HG03521 (cell line): ENCODE results near the gene ARPP21.
"Not testable (repeated sequence)": the region's sequence is repeated elsewhere in the genome, so short reads cannot be mapped to it uniquely, and the experiment has no call there.

Source experiments
- ATAC-seq: cut with Tn5 transposase; IDR thresholded peaks from one replicate; pipeline ENCODE4 v1.9.1; 2021; ENCODE audit warnings: mild to moderate bottlenecking, moderate library complexity; ENCODE audit not compliant: unreplicated experiment

The ARPP21 gene

GRCh38 chr3:35777065-35777464 lies 137.7 kb downstream of the ARPP21 start:
- ATAC-seq = no peak

- no peak for ATAC-seq
Observed at GRCh38 chr3:35777563-35778554, 138.5 kb downstream of the ARPP21 start.

GRCh38 chr3:35779611-35780010 lies 140.3 kb downstream of the ARPP21 start:
- ATAC-seq = no peak

GRCh38 chr3:35780800-35781199 lies 141.5 kb downstream of the ARPP21 start:
- no peak for ATAC-seq

- ATAC-seq = no peak
Observed at GRCh38 chr3:35781558-35781957, 142.2 kb downstream of the ARPP21 start.

- no peak for ATAC-seq
Observed at GRCh38 chr3:35782355-35782754, 143.0 kb downstream of the ARPP21 start.

- no peak for ATAC-seq
Observed at GRCh38 chr3:35784169-35784568, 144.8 kb downstream of the ARPP21 start.

- no peak for ATAC-seq
Observed at GRCh38 chr3:35785234-35785888, 146.0 kb downstream of the ARPP21 start.

- no peak for ATAC-seq
Observed at GRCh38 chr3:35787936-35788335, 148.6 kb downstream of the ARPP21 start.

GRCh38 chr3:35789042-35789831 lies 149.9 kb downstream of the ARPP21 start:
- no peak for ATAC-seq

GRCh38 chr3:35790764-35791163 lies 151.4 kb downstream of the ARPP21 start:
- ATAC-seq = no peak

GRCh38 chr3:35793667-35794066 lies 154.3 kb downstream of the ARPP21 start:
- no peak for ATAC-seq

GRCh38 chr3:35800960-35801459 lies 161.7 kb downstream of the ARPP21 start:
- no peak for ATAC-seq

GRCh38 chr3:35814531-35814930 lies 175.2 kb downstream of the ARPP21 start:
- ATAC-seq = no peak

GRCh38 chr3:35815796-35816195 lies 176.5 kb downstream of the ARPP21 start:
- ATAC-seq = not testable (repeated sequence)

GRCh38 chr3:35817216-35817615 lies 177.9 kb downstream of the ARPP21 start:
- no peak for ATAC-seq

GRCh38 chr3:35832140-35832571 lies 192.8 kb downstream of the ARPP21 start:
- ATAC-seq = no peak
